ENCODE results near the gene DAZL.

DAZL gene, protein sequence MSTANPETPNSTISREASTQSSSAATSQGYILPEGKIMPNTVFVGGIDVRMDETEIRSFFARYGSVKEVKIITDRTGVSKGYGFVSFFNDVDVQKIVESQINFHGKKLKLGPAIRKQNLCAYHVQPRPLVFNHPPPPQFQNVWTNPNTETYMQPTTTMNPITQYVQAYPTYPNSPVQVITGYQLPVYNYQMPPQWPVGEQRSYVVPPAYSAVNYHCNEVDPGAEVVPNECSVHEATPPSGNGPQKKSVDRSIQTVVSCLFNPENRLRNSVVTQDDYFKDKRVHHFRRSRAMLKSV

DNA sequence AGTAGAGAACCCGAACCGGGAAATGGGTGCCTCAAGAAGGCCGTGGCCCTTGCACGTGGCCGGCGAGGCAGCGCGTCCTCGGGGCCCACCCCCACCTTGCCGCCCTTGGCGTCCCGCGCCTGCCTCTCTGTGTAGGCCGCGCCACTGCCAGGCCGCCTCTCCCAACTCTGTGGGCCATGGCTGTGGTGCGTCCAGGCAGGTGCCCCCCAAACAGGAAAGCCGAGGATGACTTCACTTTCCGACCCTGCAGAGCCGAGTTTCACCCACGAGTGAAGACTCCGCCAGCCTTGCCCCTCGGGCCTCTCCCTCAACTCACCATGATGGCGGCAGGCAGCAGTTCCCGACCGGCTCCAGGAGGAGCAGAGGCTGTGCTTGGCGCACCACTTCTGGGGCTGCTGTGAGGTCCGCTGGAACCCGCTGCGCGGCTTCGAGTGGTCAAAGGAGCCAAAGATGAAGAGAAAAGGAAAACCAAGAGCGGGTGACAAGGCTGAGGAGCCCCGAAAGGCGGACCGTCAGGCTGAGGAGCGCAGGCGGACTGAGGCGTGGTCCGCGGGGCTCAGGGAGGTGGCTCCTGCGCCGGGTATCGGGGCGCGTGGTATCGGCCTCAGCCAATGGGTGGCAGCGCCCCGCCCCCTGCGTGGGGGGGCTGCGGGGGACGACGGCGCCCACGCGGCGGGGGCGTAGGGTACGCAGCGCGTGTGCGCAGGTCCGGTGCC lies at the start of gene DAZL:
Gene DAZL, minus strand, starts transcription at position 537 of the 716 bp plus-strand sequence. Its CDS starts 218 bp downstream, at position 319.
- no peak within 1 kb of the TSS for H3K4me3 ChIP-seq (ENCODE audit: control insufficient read depth, low read depth, low read length)
- no peak for DNase-seq (ENCODE audit: low read depth)
- TF ChIP-seq, protein P1, sequence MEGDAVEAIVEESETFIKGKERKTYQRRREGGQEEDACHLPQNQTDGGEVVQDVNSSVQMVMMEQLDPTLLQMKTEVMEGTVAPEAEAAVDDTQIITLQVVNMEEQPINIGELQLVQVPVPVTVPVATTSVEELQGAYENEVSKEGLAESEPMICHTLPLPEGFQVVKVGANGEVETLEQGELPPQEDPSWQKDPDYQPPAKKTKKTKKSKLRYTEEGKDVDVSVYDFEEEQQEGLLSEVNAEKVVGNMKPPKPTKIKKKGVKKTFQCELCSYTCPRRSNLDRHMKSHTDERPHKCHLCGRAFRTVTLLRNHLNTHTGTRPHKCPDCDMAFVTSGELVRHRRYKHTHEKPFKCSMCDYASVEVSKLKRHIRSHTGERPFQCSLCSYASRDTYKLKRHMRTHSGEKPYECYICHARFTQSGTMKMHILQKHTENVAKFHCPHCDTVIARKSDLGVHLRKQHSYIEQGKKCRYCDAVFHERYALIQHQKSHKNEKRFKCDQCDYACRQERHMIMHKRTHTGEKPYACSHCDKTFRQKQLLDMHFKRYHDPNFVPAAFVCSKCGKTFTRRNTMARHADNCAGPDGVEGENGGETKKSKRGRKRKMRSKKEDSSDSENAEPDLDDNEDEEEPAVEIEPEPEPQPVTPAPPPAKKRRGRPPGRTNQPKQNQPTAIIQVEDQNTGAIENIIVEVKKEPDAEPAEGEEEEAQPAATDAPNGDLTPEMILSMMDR (IDR thresholded peaks at IDR 0.05; ENCODE audit: control insufficient read depth, insufficient read depth, low read depth, low read length, missing control alignments), result no peak

DNA sequence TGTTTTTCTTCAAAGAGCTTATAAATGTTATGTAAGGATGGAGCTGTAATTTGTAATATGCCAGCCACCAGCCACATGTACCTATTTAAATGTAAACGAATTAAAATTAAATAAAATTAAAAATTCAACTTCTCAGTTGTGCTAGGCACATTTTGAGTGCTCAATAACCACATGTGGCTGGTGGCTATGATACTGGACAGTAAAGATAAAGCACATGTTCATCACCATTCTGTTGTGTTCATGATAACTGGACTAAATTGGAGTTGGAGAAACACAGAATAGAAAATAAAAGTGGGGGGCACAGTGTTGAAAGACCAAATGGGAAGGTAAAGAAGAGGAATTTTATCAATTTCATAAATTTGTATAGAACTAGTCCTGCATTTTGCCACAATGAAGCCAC lies 49.8 kb upstream of the DAZL start:
- H3K4me3 ChIP-seq (ENCODE audit: control insufficient read depth, low read depth, low read length), result no peak overlapping the region
- no peak for DNase-seq (ENCODE audit: low read depth)
- TF ChIP-seq, protein P1 (IDR thresholded peaks at IDR 0.05; ENCODE audit: control insufficient read depth, insufficient read depth, low read depth, low read length, missing control alignments), result no peak

DNA sequence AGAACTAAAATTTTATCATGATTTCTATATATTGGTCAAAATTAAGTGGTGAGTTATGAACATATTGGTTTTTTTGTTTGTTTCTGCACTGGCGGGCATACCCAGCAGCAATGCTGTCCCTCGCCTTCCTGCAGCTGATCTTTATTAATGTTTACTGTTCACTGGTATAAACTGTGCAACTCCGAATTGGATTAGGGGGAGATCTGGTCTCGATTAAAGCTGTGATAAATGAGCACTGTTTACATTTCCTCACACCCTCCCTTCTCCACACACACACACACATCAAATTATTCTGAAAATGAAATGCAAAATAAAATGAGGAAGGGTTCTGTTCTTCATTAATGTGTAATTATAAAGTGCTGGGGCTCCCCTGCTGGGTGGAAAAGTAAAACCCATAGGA lies 48.5 kb upstream of the DAZL start:
- TF ChIP-seq, protein P1 (IDR thresholded peaks at IDR 0.05; ENCODE audit: control insufficient read depth, insufficient read depth, low read depth, low read length, missing control alignments), result no peak
- no peak overlapping the region for H3K4me3 ChIP-seq (ENCODE audit: control insufficient read depth, low read depth, low read length)
- DNase-seq (ENCODE audit: low read depth), result no peak

DNA sequence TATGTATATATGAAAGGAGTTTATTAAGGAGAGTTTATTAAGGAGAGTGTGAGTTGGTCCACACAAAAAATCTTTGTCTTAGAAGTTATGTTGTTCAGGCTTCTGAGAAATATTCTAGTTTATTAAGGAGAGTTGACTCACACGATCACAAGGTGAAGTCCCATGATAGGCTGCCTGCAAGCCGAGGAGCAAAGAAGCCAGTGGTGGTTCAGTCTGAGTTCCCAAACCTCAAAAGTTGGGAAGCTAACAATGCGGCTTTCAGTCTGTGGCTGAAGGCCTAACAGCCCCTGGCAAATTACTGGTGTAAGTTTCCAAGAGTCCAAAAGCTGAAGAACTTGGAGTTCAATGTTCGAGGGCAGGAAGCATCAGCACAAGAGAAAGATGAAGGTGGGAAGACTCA lies 42.4 kb upstream of the DAZL start:
- no peak for DNase-seq (ENCODE audit: low read depth)
- TF ChIP-seq, protein P1 (IDR thresholded peaks at IDR 0.05; ENCODE audit: control insufficient read depth, insufficient read depth, low read depth, low read length, missing control alignments), result no peak
- H3K4me3 ChIP-seq (ENCODE audit: control insufficient read depth, low read depth, low read length), result no peak overlapping the region

DNA sequence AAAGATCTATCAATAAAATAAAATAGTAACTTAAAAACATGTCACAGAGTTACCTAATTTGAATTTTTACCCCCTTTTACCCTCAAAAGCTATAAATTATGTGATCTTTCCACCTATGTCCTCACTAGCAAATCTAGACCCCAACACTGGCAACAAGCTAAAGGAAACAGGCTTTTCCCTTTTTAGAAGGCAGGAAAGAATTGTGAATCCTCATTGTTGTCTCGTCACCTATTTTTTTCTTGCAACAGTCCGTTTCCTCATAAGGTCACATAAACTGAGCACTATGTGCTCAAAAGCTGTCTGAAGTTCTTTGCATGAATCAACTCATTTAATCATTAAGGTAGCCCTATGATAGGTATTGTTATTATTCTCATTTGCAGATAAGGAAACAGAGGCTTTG lies 34.6 kb upstream of the DAZL start:
- DNase-seq (ENCODE audit: low read depth), result no peak
- no peak overlapping the region for H3K4me3 ChIP-seq (ENCODE audit: control insufficient read depth, low read depth, low read length)
- TF ChIP-seq, protein P1 (IDR thresholded peaks at IDR 0.05; ENCODE audit: control insufficient read depth, insufficient read depth, low read depth, low read length, missing control alignments), result no peak

DNA sequence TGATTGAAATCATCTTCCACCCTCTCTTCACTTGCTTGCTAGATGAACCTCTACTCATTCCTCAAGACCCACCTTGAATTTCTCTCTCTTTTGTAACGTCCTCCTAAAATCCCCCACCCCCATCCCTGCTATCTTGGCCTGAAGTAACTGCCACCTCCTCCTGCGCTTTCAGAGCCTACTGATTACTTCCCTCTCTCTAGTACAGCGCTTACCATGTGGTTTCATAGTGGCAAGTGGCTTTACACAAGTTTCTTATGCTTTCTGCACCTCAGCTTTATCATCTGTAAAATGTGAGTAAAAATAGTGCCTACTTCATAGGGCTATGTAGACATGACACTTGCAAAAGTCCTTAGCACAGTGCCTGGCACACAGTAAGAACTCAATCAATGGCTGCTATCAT lies 28.7 kb upstream of the DAZL start:
- H3K4me3 ChIP-seq (ENCODE audit: control insufficient read depth, low read depth, low read length), result no peak overlapping the region
- no peak for DNase-seq (ENCODE audit: low read depth)
- TF ChIP-seq, protein P1 (IDR thresholded peaks at IDR 0.05; ENCODE audit: control insufficient read depth, insufficient read depth, low read depth, low read length, missing control alignments), result no peak
